ENCODE measurements around the gene ERICH4. TPM values are rescaled to one million over a fixed set of nuclear protein-coding genes. Genes with fewer than 3 reads are reported as not detected.

ERICH4 gene
- total RNA-seq, 1 experiment from 2014 or later = not detected

DNA sequence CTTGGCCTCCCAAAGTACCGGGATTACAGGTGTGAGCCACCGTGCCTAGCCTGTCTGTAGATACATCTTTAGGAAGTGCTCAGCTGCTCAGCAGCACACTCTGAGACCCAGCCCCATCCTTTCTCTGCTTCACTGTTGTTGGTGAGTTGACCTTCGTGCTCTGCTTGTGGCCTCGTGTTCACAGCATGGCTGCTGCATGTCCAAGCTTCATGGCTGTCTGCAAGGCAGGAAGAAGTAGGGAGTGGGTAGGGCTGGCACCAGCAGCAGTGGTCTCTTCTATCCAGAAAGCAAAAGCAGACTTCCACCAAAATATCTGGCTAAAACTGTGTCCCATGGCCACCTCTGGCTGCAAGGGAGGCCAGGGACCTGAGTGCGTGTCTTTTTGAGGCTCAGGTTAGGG, 30.0 kb upstream of the ERICH4 start:
- Histone ChIP-seq H3K4me3 (no peak overlapping the region), H3K9me2 (ENCODE audit: insufficient read depth) (no peaks in the 10 kb centered on the region), H3K79me2 (ENCODE audit: low read depth) (no peaks in the 10 kb centered on the region), H3K4me2 (no peak overlapping the region), H3K27me3 (ENCODE audit: insufficient read depth, low read depth) (no peaks in the 10 kb centered on the region), H3K9me3 (ENCODE audit: insufficient read depth, low read depth) (no peaks in the 10 kb centered on the region), H3K27ac (no peak overlapping the region), H3K4me1 (replicated peaks; ENCODE audit: insufficient read depth) (peaks cover 9% of the 10 kb centered on the region), H3F3A (ENCODE audit: insufficient read depth, low read depth) (no peaks in the 10 kb centered on the region), H3K36me3 (ENCODE audit: low read depth) (no peaks in the 10 kb centered on the region), H4K20me1 (ENCODE audit: insufficient read depth) (no peaks in the 10 kb centered on the region), H2AFZ (no peak overlapping the region)
- intact Hi-C loops (cut with micrococcal nuclease; ENCODE audit: unreplicated experiment) = no loop called here
- TF ChIP-seq, protein P1, sequence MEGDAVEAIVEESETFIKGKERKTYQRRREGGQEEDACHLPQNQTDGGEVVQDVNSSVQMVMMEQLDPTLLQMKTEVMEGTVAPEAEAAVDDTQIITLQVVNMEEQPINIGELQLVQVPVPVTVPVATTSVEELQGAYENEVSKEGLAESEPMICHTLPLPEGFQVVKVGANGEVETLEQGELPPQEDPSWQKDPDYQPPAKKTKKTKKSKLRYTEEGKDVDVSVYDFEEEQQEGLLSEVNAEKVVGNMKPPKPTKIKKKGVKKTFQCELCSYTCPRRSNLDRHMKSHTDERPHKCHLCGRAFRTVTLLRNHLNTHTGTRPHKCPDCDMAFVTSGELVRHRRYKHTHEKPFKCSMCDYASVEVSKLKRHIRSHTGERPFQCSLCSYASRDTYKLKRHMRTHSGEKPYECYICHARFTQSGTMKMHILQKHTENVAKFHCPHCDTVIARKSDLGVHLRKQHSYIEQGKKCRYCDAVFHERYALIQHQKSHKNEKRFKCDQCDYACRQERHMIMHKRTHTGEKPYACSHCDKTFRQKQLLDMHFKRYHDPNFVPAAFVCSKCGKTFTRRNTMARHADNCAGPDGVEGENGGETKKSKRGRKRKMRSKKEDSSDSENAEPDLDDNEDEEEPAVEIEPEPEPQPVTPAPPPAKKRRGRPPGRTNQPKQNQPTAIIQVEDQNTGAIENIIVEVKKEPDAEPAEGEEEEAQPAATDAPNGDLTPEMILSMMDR (conservative IDR thresholded peaks at IDR 0.05) = no peak
- TF ChIP-seq EZH2 (IDR thresholded peaks at IDR 0.05; ENCODE audit: low read depth) = no peak
- ChIA-PET POLR2A (ENCODE audit: unreplicated experiment) (no interaction called here), CTCF (no interaction called here)
- no peak for DNase-seq
- no TSS peak for BruUV-seq (replicated peaks)

- Histone ChIP-seq H4K20me1 (ENCODE audit: insufficient read depth) (no peaks in the 10 kb centered on the region), H3K4me3 (no peak overlapping the region), H3K9me3 (ENCODE audit: insufficient read depth, low read depth) (no peaks in the 10 kb centered on the region), H3K36me3 (ENCODE audit: low read depth) (0 out of 2 replicates have a peak, but pooled peaks cover under 1% of the 10 kb centered on the region), H3K79me2 (ENCODE audit: low read depth) (no peaks in the 10 kb centered on the region), H2AFZ (no peak overlapping the region), H3K4me2 (no peak overlapping the region), H3K9me2 (ENCODE audit: insufficient read depth) (no peaks in the 10 kb centered on the region), H3K27me3 (ENCODE audit: insufficient read depth, low read depth) (no peaks in the 10 kb centered on the region), H3K4me1 (replicated peaks; ENCODE audit: insufficient read depth) (peaks cover 6% of the 10 kb centered on the region), H3F3A (ENCODE audit: insufficient read depth, low read depth) (no peaks in the 10 kb centered on the region), H3K27ac (no peak overlapping the region)
- intact Hi-C loops (cut with micrococcal nuclease; ENCODE audit: unreplicated experiment) = no loop called here
- POLR2A ChIA-PET (ENCODE audit: unreplicated experiment) = no interaction called here
- DNase-seq = no peak
- TF ChIP-seq EZH2 (IDR thresholded peaks at IDR 0.05; ENCODE audit: low read depth) = no peak
- TF ChIP-seq, protein P1 (conservative IDR thresholded peaks at IDR 0.05) = no peak
- CTCF ChIA-PET = interaction anchor here (0.6 kb wide), 1 partner anchor 49 kb away, joined by 6 read pairs; no protein-coding TSS in a partner anchor
- BruUV-seq (replicated peaks) = no TSS peak
Measured at GRCh38 chr19:41413947-41414346, 29.0 kb upstream of the ERICH4 start.

- Histone ChIP-seq H3K79me2 (ENCODE audit: low read depth) (no peaks in the 10 kb centered on the region), H4K20me1 (ENCODE audit: insufficient read depth) (no peaks in the 10 kb centered on the region), H2AFZ (no peak overlapping the region), H3K4me1 (replicated peaks; ENCODE audit: insufficient read depth) (peaks cover under 1% of the 10 kb centered on the region; the same call in 1 of the 2 replicates), H3K4me2 (no peak overlapping the region), H3K27ac (no peak overlapping the region), H3F3A (ENCODE audit: insufficient read depth, low read depth) (no peaks in the 10 kb centered on the region), H3K36me3 (ENCODE audit: low read depth) (0 out of 2 replicates have a peak, but pooled peaks cover 2% of the 10 kb centered on the region), H3K4me3 (no peak overlapping the region), H3K9me3 (ENCODE audit: insufficient read depth, low read depth) (no peaks in the 10 kb centered on the region), H3K9me2 (ENCODE audit: insufficient read depth) (no peaks in the 10 kb centered on the region), H3K27me3 (ENCODE audit: insufficient read depth, low read depth) (no peaks in the 10 kb centered on the region)
- TF ChIP-seq EZH2 (IDR thresholded peaks at IDR 0.05; ENCODE audit: low read depth) = no peak
- TF ChIP-seq, protein P1 (conservative IDR thresholded peaks at IDR 0.05) = no peak
- DNase-seq = no peak
- BruUV-seq (replicated peaks) = no TSS peak
- ChIA-PET POLR2A (ENCODE audit: unreplicated experiment) (no interaction called here), CTCF (interaction anchor here (0.6 kb wide), 1 partner anchor 49 kb away, joined by 6 read pairs; no protein-coding TSS in a partner anchor)
- intact Hi-C loops (cut with micrococcal nuclease; ENCODE audit: unreplicated experiment) = no loop called here
Measured at GRCh38 chr19:41414461-41414860, 28.5 kb upstream of the ERICH4 start.
